K562 (cell line): ENCODE results near the gene CCDC47.

Experiments
- CEBPB ChIP-seq: fragments of 450-650 bp; IDR thresholded peaks from 2 replicates; pipeline ENCODE4 v1.6.1; 2016; ENCODE audit warnings: missing genetic modification characterization, missing compliant biosample characterization
- CHD1 ChIP-seq: fragments of 200-600 bp; sonication (generic); IDR thresholded peaks from one replicate; pipeline ENCODE4 v1.6.1; 2012; ENCODE audit warnings: mild to moderate bottlenecking, moderate library complexity, low read length, inconsistent platforms
- CHD2 ChIP-seq: IDR thresholded peaks from 2 replicates; pipeline ENCODE4 v1.6.1; 2011; ENCODE audit warnings: low read depth, low read length
- CHD4 ChIP-seq: fragments of 200-600 bp; sonication (generic); IDR thresholded peaks from 3 replicates; pipeline ENCODE4 v1.6.1; 2012; ENCODE audit warnings: low read depth, mild to moderate bottlenecking, mixed read lengths, low read length, inconsistent platforms; ENCODE audit not compliant: insufficient read depth, insufficient replicate concordance, poor library complexity, severe bottlenecking
- DACH1 ChIP-seq: fragments of 450-650 bp; IDR thresholded peaks from 2 replicates; pipeline ENCODE4 v1.6.1; 2018; ENCODE audit not compliant: partially characterized antibody
- HCFC1 ChIP-seq: IDR thresholded peaks from 2 replicates; pipeline ENCODE4 v1.6.1; 2012; ENCODE audit warnings: low read depth, low read length, improper control_type of control experiment
- POLR2A ChIP-seq: fragments of 450-650 bp; conservative IDR thresholded peaks from 2 replicates; pipeline ENCODE4 v1.6.1; 2016
- SAFB2 ChIP-seq: fragments of 200-400 bp; formaldehyde crosslinking; IDR thresholded peaks from 2 replicates; pipeline ENCODE4 v1.6.1; 2018; ENCODE audit warnings: borderline replicate concordance, low read length, low read depth, moderate library complexity; ENCODE audit not compliant: severe bottlenecking
- SMC3 ChIP-seq: conservative IDR thresholded peaks from 2 replicates; pipeline ENCODE4 v1.6.1; 2011; ENCODE audit warnings: low read depth, low read length, improper control_type of control experiment; ENCODE audit not compliant: insufficient read depth
- ZHX1 ChIP-seq: fragments of 150-350 bp; conservative IDR thresholded peaks from 2 replicates; pipeline ENCODE4 v1.6.1; 2014; ENCODE audit warnings: low read length
- ZNF347 ChIP-seq: fragments of 450-650 bp; formaldehyde crosslinking; IDR thresholded peaks from 2 replicates; pipeline ENCODE4 v1.4.0; 2020; ENCODE audit warnings: low read depth, mild to moderate bottlenecking, moderate library complexity
- TF ChIP-seq, protein P1 (sequence below), 3 experiments: IDR thresholded peaks in 2 of 3; conservative IDR thresholded peaks in 1 of 3; 2 replicates each; pipeline ENCODE4 v1.5.1; 2011 to 2012; ENCODE audit warnings: low read length in 3 of 3, mild to moderate bottlenecking in 3 of 3, control low read depth in 2 of 3, improper control_type of control experiment in 1 of 3, inconsistent platforms in 1 of 3, low read depth in 1 of 3, mixed read lengths in 1 of 3, moderate library complexity in 1 of 3; ENCODE audit not compliant: insufficient read depth in 2 of 3
- TF ChIP-seq, protein P2 (sequence below): fragments of 450-650 bp; IDR thresholded peaks from 2 replicates; pipeline ENCODE4 v1.6.1; 2017; ENCODE audit warnings: antibody characterized with exemption, mild to moderate bottlenecking
- TF ChIP-seq, protein P3 (sequence below): fragments of 250-450 bp; sonication (Bioruptor Pico); IDR thresholded peaks from 2 replicates; pipeline ENCODE4 v1.5.1; 2021; ENCODE audit warnings: mild to moderate bottlenecking

DNA sequence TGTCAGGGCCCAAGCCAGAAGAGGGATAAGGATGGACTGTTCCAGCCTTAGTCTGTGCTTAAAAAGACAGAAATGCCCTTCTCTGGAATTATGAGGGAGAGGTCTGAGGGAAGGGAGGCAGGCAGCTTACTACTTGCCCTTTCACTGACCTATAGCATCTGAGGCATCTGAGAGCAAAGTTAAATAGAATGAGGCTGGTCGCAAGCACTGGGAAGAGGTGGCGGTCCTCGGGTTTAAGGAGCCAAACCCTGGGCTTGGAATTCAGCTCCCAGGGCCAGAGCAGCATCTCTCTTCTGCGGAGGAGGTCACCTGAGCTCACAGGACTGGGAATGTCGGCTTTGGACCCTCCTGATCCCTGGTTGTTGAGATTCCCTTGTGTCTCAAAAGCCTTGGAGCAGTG lies 70.4 kb downstream of the CCDC47 start:
- TF ChIP-seq ZNF347 (CRISPR knock-in tag) (no peak), CEBPB (tag) (no peak), SAFB2 (no peak), HCFC1 (no peak), CHD1 (no peak), CHD4 (no peak), ZHX1 (no peak), SMC3 (no peak), DACH1 (no peak), POLR2A (no peak), CHD2 (no peak)
- TF ChIP-seq, protein P1, sequence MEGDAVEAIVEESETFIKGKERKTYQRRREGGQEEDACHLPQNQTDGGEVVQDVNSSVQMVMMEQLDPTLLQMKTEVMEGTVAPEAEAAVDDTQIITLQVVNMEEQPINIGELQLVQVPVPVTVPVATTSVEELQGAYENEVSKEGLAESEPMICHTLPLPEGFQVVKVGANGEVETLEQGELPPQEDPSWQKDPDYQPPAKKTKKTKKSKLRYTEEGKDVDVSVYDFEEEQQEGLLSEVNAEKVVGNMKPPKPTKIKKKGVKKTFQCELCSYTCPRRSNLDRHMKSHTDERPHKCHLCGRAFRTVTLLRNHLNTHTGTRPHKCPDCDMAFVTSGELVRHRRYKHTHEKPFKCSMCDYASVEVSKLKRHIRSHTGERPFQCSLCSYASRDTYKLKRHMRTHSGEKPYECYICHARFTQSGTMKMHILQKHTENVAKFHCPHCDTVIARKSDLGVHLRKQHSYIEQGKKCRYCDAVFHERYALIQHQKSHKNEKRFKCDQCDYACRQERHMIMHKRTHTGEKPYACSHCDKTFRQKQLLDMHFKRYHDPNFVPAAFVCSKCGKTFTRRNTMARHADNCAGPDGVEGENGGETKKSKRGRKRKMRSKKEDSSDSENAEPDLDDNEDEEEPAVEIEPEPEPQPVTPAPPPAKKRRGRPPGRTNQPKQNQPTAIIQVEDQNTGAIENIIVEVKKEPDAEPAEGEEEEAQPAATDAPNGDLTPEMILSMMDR (IDR thresholded peaks at IDR 0.05 in 2 of 3, conservative IDR thresholded peaks at IDR 0.05 in 1 of 3; ENCODE audit: insufficient read depth in 2 of 3, low read depth in 1 of 3, low read length in 3 of 3), result no peak
- TF ChIP-seq, protein P2, sequence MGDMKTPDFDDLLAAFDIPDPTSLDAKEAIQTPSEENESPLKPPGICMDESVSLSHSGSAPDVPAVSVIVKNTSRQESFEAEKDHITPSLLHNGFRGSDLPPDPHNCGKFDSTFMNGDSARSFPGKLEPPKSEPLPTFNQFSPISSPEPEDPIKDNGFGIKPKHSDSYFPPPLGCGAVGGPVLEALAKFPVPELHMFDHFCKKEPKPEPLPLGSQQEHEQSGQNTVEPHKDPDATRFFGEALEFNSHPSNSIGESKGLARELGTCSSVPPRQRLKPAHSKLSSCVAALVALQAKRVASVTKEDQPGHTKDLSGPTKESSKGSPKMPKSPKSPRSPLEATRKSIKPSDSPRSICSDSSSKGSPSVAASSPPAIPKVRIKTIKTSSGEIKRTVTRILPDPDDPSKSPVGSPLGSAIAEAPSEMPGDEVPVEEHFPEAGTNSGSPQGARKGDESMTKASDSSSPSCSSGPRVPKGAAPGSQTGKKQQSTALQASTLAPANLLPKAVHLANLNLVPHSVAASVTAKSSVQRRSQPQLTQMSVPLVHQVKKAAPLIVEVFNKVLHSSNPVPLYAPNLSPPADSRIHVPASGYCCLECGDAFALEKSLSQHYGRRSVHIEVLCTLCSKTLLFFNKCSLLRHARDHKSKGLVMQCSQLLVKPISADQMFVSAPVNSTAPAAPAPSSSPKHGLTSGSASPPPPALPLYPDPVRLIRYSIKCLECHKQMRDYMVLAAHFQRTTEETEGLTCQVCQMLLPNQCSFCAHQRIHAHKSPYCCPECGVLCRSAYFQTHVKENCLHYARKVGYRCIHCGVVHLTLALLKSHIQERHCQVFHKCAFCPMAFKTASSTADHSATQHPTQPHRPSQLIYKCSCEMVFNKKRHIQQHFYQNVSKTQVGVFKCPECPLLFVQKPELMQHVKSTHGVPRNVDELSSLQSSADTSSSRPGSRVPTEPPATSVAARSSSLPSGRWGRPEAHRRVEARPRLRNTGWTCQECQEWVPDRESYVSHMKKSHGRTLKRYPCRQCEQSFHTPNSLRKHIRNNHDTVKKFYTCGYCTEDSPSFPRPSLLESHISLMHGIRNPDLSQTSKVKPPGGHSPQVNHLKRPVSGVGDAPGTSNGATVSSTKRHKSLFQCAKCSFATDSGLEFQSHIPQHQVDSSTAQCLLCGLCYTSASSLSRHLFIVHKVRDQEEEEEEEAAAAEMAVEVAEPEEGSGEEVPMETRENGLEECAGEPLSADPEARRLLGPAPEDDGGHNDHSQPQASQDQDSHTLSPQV, result no peak
- TF ChIP-seq, protein P3, sequence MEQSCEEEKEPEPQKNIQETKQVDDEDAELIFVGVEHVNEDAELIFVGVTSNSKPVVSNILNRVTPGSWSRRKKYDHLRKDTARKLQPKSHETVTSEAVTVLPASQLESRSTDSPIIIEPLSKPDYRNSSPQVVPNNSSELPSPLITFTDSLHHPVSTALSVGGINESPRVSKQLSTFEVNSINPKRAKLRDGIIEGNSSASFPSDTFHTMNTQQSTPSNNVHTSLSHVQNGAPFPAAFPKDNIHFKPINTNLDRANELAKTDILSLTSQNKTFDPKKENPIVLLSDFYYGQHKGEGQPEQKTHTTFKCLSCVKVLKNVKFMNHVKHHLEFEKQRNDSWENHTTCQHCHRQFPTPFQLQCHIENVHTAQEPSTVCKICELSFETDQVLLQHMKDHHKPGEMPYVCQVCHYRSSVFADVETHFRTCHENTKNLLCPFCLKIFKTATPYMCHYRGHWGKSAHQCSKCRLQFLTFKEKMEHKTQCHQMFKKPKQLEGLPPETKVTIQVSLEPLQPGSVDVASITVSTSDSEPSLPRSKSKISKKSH (CRISPR knock-in tag), result no peak
